ENCODE measurements around the gene MAD2L1.

GRCh38 chr4:120034913-120035312 lies 31.7 kb downstream of the MAD2L1 start:
- TF ChIP-seq, protein P1, sequence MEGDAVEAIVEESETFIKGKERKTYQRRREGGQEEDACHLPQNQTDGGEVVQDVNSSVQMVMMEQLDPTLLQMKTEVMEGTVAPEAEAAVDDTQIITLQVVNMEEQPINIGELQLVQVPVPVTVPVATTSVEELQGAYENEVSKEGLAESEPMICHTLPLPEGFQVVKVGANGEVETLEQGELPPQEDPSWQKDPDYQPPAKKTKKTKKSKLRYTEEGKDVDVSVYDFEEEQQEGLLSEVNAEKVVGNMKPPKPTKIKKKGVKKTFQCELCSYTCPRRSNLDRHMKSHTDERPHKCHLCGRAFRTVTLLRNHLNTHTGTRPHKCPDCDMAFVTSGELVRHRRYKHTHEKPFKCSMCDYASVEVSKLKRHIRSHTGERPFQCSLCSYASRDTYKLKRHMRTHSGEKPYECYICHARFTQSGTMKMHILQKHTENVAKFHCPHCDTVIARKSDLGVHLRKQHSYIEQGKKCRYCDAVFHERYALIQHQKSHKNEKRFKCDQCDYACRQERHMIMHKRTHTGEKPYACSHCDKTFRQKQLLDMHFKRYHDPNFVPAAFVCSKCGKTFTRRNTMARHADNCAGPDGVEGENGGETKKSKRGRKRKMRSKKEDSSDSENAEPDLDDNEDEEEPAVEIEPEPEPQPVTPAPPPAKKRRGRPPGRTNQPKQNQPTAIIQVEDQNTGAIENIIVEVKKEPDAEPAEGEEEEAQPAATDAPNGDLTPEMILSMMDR (IDR thresholded peaks at IDR 0.05; ENCODE audit: low read depth, low read length): no peak
- TF ChIP-seq EZH2phosphoT487 (IDR thresholded peaks at IDR 0.05; ENCODE audit: low read depth): no peak

Data from OCI-LY3 (cell line).